Thyroid gland (tissue), 4 donors: ENCODE results near the gene SMS.

ENCODE experiments used
- POLR2A ChIP-seq, 2 donors: fragments of 450-650 bp; IDR thresholded peaks; one replicate each; pipeline ENCODE4 v1.6.1; 2017; ENCODE audit warnings: antibody characterized with exemption in 2 of 2, mild to moderate bottlenecking in 2 of 2, moderate library complexity in 1 of 2
- TF ChIP-seq, protein P1 (sequence below), 6 experiments: fragments of 200-600 bp in 3 of 6; fragments of 450-650 bp in 3 of 6; sonication (generic) in 3 of 6; IDR thresholded peaks; one replicate each; pipeline ENCODE4 v1.5.1; 2016 to 2019; ENCODE audit warnings: antibody characterized with exemption in 6 of 6, mild to moderate bottlenecking in 2 of 6, inconsistent platforms in 1 of 6, moderate library complexity in 1 of 6

DNA sequence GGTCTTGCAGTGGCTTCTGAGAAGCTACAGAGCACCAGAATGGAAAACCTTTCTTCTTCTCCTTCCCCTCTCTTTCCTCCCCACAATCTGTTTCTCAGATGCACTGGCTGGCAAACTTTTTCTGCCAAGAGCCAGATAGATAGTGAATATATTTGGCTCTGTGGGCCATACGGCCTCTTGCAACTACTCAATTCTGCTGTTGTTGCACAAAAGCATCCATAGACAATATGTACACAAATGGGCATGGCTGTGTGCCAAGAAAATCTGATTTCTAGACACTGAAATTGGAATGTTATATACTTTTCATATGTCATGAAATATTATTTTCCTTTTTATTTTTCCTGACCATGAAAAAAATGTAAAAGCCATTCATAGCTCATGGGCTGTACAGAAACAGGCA lies 94.7 kb downstream of the SMS start:
- TF ChIP-seq, protein P1, sequence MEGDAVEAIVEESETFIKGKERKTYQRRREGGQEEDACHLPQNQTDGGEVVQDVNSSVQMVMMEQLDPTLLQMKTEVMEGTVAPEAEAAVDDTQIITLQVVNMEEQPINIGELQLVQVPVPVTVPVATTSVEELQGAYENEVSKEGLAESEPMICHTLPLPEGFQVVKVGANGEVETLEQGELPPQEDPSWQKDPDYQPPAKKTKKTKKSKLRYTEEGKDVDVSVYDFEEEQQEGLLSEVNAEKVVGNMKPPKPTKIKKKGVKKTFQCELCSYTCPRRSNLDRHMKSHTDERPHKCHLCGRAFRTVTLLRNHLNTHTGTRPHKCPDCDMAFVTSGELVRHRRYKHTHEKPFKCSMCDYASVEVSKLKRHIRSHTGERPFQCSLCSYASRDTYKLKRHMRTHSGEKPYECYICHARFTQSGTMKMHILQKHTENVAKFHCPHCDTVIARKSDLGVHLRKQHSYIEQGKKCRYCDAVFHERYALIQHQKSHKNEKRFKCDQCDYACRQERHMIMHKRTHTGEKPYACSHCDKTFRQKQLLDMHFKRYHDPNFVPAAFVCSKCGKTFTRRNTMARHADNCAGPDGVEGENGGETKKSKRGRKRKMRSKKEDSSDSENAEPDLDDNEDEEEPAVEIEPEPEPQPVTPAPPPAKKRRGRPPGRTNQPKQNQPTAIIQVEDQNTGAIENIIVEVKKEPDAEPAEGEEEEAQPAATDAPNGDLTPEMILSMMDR (IDR thresholded peaks at IDR 0.05): no peak
- no peak for TF ChIP-seq POLR2A (IDR thresholded peaks at IDR 0.05)
